BJ (cell line): ENCODE data around the gene NOX3. TPM values are rescaled to one million over a fixed set of nuclear protein-coding genes. Genes with fewer than 3 reads are reported as not detected.
"Not testable (repeated sequence)": the region's sequence is repeated elsewhere in the genome, so short reads cannot be mapped to it uniquely, and the experiment has no call there.

Experiments used
- CTCF ChIA-PET: fragments of 350-600 bp; formaldehyde crosslinking; extraction: SDS; loops from one replicate; lab custom pipeline; 2021; ENCODE audit warnings: antibody characterized with exemption, inconsistent platforms; lab: Yijun Ruan, JAX
- POLR2A ChIA-PET: fragments of 300-600 bp; sonication (Branson Sonifier 250); formaldehyde crosslinking; extraction: SDS; loops from one replicate; lab custom pipeline; 2021; ENCODE audit warnings: antibody characterized with exemption; lab: Charles Lee
- DNase-seq: peaks from one replicate; pipeline ENCODE4 v3.0.0-alpha.2; 2011; ENCODE audit warnings: low read depth
- H3K27me3 ChIP-seq: 2 replicates; pipeline ENCODE4 v1.6.0; 2011; ENCODE audit warnings: low read length; ENCODE audit not compliant: control insufficient read depth, insufficient read depth
- H3K36me3 ChIP-seq: 2 replicates; pipeline ENCODE4 v1.5.1; 2011; ENCODE audit warnings: low read length; ENCODE audit not compliant: control insufficient read depth, insufficient read depth
- H3K4me3 ChIP-seq: 2 replicates; pipeline ENCODE4 v1.5.1; 2011; ENCODE audit warnings: low read depth, mild to moderate bottlenecking, control low read depth, low read length
- polyA plus RNA-seq: library from polyadenylated mRNA; depleted of rRNA; stranded (reverse); fragments of >200 nt; gene quantifications from 2 replicates; pipeline ENCODE4 v1.2.3, GENCODE V29; 2011
- TF ChIP-seq, protein P1 (sequence below): IDR thresholded peaks from 2 replicates; pipeline ENCODE4 v1.5.1; 2011; ENCODE audit warnings: low read depth, mild to moderate bottlenecking, control low read depth, inconsistent platforms, low read length, moderate library complexity; ENCODE audit not compliant: insufficient read depth

The NOX3 gene
- polyA plus RNA-seq, 1 experiment = not detected

DNA sequence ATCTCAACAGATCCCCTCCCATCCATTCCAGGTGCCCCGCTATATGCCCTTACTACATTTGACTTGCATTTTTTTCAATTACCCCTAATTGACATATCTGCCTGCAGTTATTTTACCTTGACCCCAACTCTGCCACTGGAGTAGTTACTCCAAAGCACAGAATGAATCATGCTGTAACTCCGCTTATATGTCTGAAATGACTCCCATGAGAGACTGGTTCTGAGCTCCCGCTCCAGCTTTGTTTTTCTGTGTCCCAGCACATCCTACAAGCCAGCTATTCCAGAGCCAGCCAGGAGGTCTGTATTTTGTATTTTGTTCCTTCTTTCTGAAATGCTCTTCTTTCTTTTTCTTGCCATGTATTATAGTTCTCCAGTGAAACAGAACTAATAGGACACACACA, 10.9 kb upstream of the NOX3 start:
- TF ChIP-seq, protein P1, sequence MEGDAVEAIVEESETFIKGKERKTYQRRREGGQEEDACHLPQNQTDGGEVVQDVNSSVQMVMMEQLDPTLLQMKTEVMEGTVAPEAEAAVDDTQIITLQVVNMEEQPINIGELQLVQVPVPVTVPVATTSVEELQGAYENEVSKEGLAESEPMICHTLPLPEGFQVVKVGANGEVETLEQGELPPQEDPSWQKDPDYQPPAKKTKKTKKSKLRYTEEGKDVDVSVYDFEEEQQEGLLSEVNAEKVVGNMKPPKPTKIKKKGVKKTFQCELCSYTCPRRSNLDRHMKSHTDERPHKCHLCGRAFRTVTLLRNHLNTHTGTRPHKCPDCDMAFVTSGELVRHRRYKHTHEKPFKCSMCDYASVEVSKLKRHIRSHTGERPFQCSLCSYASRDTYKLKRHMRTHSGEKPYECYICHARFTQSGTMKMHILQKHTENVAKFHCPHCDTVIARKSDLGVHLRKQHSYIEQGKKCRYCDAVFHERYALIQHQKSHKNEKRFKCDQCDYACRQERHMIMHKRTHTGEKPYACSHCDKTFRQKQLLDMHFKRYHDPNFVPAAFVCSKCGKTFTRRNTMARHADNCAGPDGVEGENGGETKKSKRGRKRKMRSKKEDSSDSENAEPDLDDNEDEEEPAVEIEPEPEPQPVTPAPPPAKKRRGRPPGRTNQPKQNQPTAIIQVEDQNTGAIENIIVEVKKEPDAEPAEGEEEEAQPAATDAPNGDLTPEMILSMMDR = no peak
- H3K36me3 ChIP-seq = no peaks in the 10 kb centered on the region
- ChIA-PET CTCF (interaction anchor here (1.0 kb wide), 1 partner anchor 10 kb away, joined by 4 read pairs; the partner anchor contains the start of gene NOX3), POLR2A (no interaction called here)
- no peak overlapping the region for H3K4me3 ChIP-seq
- no peaks in the 10 kb centered on the region for H3K27me3 ChIP-seq
- DNase-seq = no peak

GRCh38 chr6:155461556-155461955, 5.9 kb upstream of the NOX3 start:
- no peak for DNase-seq
- ChIA-PET CTCF (no interaction called here), POLR2A (no interaction called here)
- Histone ChIP-seq H3K27me3 (no peaks in the 10 kb centered on the region), H3K36me3 (no peaks in the 10 kb centered on the region), H3K4me3 (no peak overlapping the region)
- TF ChIP-seq, protein P1 = no peak

GRCh38 chr6:155454471-155454870, 1.2 kb downstream of the NOX3 start:
- no peak overlapping the region for H3K4me3 ChIP-seq
- no peak for DNase-seq
- no peaks in the 10 kb centered on the region for H3K36me3 ChIP-seq
- POLR2A ChIA-PET = no interaction called here
- CTCF ChIA-PET = no interaction called here
- H3K27me3 ChIP-seq = no peaks in the 10 kb centered on the region
- TF ChIP-seq, protein P1 = no peak

DNA sequence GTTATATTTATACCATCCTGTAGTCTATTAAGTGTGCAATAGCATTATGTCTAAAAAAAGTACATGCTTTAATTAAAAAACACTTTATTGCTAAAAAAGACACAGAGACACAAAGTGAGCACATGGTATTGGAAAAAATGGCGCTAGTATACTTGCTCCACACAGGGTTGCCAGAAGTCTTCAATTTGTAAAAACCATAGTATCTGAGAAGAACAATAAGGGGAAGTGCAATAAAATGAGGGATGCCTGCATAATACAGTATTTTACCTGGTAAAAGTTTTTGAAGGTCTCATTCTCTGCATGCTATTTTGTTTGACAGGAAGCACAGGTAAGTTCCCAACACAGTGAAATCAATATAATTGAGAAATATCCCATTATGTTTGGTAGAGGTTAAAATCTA, 1.6 kb downstream of the NOX3 start:
- TF ChIP-seq, protein P1 = no peak
- DNase-seq = no peak
- Histone ChIP-seq H3K27me3 (no peaks in the 10 kb centered on the region), H3K36me3 (no peaks in the 10 kb centered on the region), H3K4me3 (no peak overlapping the region)
- ChIA-PET POLR2A (no interaction called here), CTCF (no interaction called here)

GRCh38 chr6:155452576-155452975, 3.1 kb downstream of the NOX3 start:
- Histone ChIP-seq H3K4me3 (no peak overlapping the region), H3K36me3 (no peaks in the 10 kb centered on the region), H3K27me3 (no peaks in the 10 kb centered on the region)
- DNase-seq = no peak
- ChIA-PET POLR2A (no interaction called here), CTCF (interaction anchor here (0.7 kb wide), 1 partner anchor 22 kb away, joined by 3 read pairs; no protein-coding TSS in a partner anchor)
- TF ChIP-seq, protein P1 = no peak

DNA sequence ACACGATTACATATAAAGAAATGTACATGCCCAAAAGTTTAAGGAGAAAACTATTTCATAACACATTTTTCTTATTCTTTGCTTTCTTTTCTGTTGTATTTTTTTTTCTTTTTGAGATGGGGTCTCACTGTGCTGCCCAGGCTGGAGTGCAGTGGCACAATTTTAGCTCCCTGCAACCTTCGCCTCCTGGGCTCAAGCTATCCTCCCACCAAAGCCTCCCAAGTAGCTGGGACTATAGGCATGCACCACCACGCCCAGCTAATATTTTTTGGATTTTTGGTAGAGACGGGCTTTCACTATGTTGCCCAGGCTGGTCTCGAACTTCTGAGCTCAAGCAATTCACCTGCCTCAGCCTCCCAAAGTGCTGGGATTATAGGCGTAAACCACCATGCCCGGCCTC, 4.1 kb downstream of the NOX3 start:
- H3K4me3 ChIP-seq, DNase-seq, H3K36me3 ChIP-seq, H3K27me3 ChIP-seq, POLR2A ChIA-PET: not testable (repeated sequence)
- CTCF ChIA-PET = interaction anchor here (0.9 to 1.7 kb wide), 2 partner anchors 10 to 16 kb away, joined by 3 to 4 read pairs; no protein-coding TSS in a partner anchor
